Measurements from ENCODE around the gene FA2H. TPM values are rescaled to one million over a fixed set of nuclear protein-coding genes. Genes with fewer than 3 reads are reported as not detected.

Gene FA2H
- total RNA-seq, 2 experiments from 2014 or later = 0.15 TPM; not detected in 1

GRCh38 chr16:74713876-74714275 is 60.7 kb downstream of the FA2H start:
- intact Hi-C loops (cut with micrococcal nuclease) = no loop called here

GRCh38 chr16:74713325-74713724 is 61.3 kb downstream of the FA2H start:
- intact Hi-C loops (cut with micrococcal nuclease) = no loop called here
- H3K9me3 Mint-ChIP-seq = no peaks in the 10 kb centered on the region
- H3K27ac Mint-ChIP-seq = no peak overlapping the region
- H3K36me3 Mint-ChIP-seq (ENCODE audit: low read depth) = no peaks in the 10 kb centered on the region
- no peak for DNase-seq
- H3K4me3 Mint-ChIP-seq = no peak overlapping the region
- no peaks in the 10 kb centered on the region for H3K27me3 Mint-ChIP-seq (ENCODE audit: low read depth)
- CTCF ChIA-PET = interaction anchor here (0.6 to 5.7 kb wide), 3 partner anchors 14 to 279 kb away, joined by 4 to 58 read pairs (median 34); no protein-coding TSS in a partner anchor
- no peaks in the 10 kb centered on the region for H3K4me1 Mint-ChIP-seq (ENCODE audit: low read depth)

More at GRCh38 chr16:74713876-74714275, 60.7 kb downstream of the FA2H start:
- H3K27me3 Mint-ChIP-seq (ENCODE audit: low read depth) = no peaks in the 10 kb centered on the region
- H3K4me1 Mint-ChIP-seq (ENCODE audit: low read depth) = no peaks in the 10 kb centered on the region
- no peak for DNase-seq
- no peaks in the 10 kb centered on the region for H3K36me3 Mint-ChIP-seq (ENCODE audit: low read depth)
- CTCF ChIA-PET = interaction anchor here (5.7 kb wide), 1 partner anchor 149 kb away, joined by 58 read pairs; no protein-coding TSS in a partner anchor
- H3K9me3 Mint-ChIP-seq = no peaks in the 10 kb centered on the region
- no peak overlapping the region for H3K4me3 Mint-ChIP-seq
- H3K27ac Mint-ChIP-seq = no peak overlapping the region

GRCh38 chr16:74711938-74712337 is 62.7 kb downstream of the FA2H start:
- DNase-seq = no peak
- CTCF ChIA-PET = interaction anchor here (0.7 to 5.7 kb wide), 10 partner anchors 9 to 151 kb away, joined by 3 to 58 read pairs (median 4); no protein-coding TSS in a partner anchor
- Mint-ChIP-seq H3K27me3 (ENCODE audit: low read depth) (no peaks in the 10 kb centered on the region), H3K9me3 (no peaks in the 10 kb centered on the region), H3K36me3 (ENCODE audit: low read depth) (no peaks in the 10 kb centered on the region), H3K27ac (no peak overlapping the region), H3K4me3 (no peak overlapping the region), H3K4me1 (ENCODE audit: low read depth) (no peaks in the 10 kb centered on the region)
- intact Hi-C loops (cut with micrococcal nuclease) = no loop called here

- H3K27ac Mint-ChIP-seq = no peak overlapping the region
- H3K9me3 Mint-ChIP-seq = no peaks in the 10 kb centered on the region
- H3K4me1 Mint-ChIP-seq (ENCODE audit: low read depth) = no peaks in the 10 kb centered on the region
- H3K27me3 Mint-ChIP-seq (ENCODE audit: low read depth) = no peaks in the 10 kb centered on the region
- CTCF ChIA-PET = interaction anchor here (0.6 to 5.7 kb wide), 17 partner anchors 10 to 677 kb away, joined by 3 to 58 read pairs (median 5); partner anchors contain the start of genes MLKL and RFWD3
- H3K36me3 Mint-ChIP-seq (ENCODE audit: low read depth) = no peaks in the 10 kb centered on the region
- no peak overlapping the region for H3K4me3 Mint-ChIP-seq
- DNase-seq = no peak
- intact Hi-C loops (cut with micrococcal nuclease) = no loop called here
These were observed 64.2 kb downstream of the FA2H start for GRCh38 chr16:74710401-74710800.

- no peak overlapping the region for H3K27ac Mint-ChIP-seq
- intact Hi-C loops (cut with micrococcal nuclease) = loop anchor here (1.0 to 10.0 kb wide), 10 partner anchors 8 to 915 kb away; partner anchors contain the start of genes ADAT1, ZFP1 and ZNRF1
- H3K36me3 Mint-ChIP-seq (ENCODE audit: low read depth) = no peaks in the 10 kb centered on the region
- DNase-seq = peak; percentile 91
- no peaks in the 10 kb centered on the region for H3K9me3 Mint-ChIP-seq
- CTCF ChIA-PET = interaction anchor here (0.6 to 5.7 kb wide), 16 partner anchors 9 to 678 kb away, joined by 3 to 58 read pairs (median 5); partner anchors contain the start of genes MLKL and RFWD3
- H3K27me3 Mint-ChIP-seq (ENCODE audit: low read depth) = no peaks in the 10 kb centered on the region
- no peak overlapping the region for H3K4me3 Mint-ChIP-seq
- H3K4me1 Mint-ChIP-seq (ENCODE audit: low read depth) = peaks cover 5% of the 10 kb centered on the region
These were observed 65.2 kb downstream of the FA2H start for GRCh38 chr16:74709441-74709877.

- H3K4me3 Mint-ChIP-seq = peak within 1 kb of the TSS; percentile 93
- H3K9me3 Mint-ChIP-seq = no peaks in the 10 kb centered on the region
- CTCF ChIA-PET = interaction anchor here (1.0 to 3.5 kb wide), 7 partner anchors 9 to 164 kb away, joined by 3 to 22 read pairs (median 4); no protein-coding TSS in a partner anchor
- peak within 1 kb of the TSS; percentile 96 for H3K27ac Mint-ChIP-seq
- H3K4me1 Mint-ChIP-seq (ENCODE audit: low read depth) = peaks cover 61% of the 10 kb centered on the region
- H3K36me3 Mint-ChIP-seq (ENCODE audit: low read depth) = peaks cover 7% of the 10 kb centered on the region
- DNase-seq = peak; percentile 71
- no peaks in the 10 kb centered on the region for H3K27me3 Mint-ChIP-seq (ENCODE audit: low read depth)
- intact Hi-C loops (cut with micrococcal nuclease) = loop anchor here (1.0 to 10.0 kb wide), 10 partner anchors 9 to 924 kb away; partner anchors contain the start of genes ADAT1, TMEM170A, WDR59 and ZFP1
These were observed 74.0 kb downstream of the FA2H start, which contains the start of gene MLKL for GRCh38 chr16:74700438-74701225. MLKL (minus strand) TSS chr16:74700862; CDS start chr16:74695757, 5,105 bp downstream.

- H3K27me3 Mint-ChIP-seq (ENCODE audit: low read depth) = no peaks in the 10 kb centered on the region
- intact Hi-C loops (cut with micrococcal nuclease) = loop anchor here (2.0 to 10.0 kb wide), 7 partner anchors 169 to 925 kb away; partner anchors contain the start of genes ADAT1, TMEM170A, WDR59 and ZFP1
- H3K9me3 Mint-ChIP-seq = no peaks in the 10 kb centered on the region
- H3K36me3 Mint-ChIP-seq (ENCODE audit: low read depth) = peaks cover 11% of the 10 kb centered on the region
- CTCF ChIA-PET = interaction anchor here (1.1 to 3.5 kb wide), 6 partner anchors 9 to 165 kb away, joined by 3 to 22 read pairs (median 7); no protein-coding TSS in a partner anchor
- DNase-seq = peak; percentile 43
- peak overlapping the region; percentile 93 for H3K4me3 Mint-ChIP-seq
- H3K4me1 Mint-ChIP-seq (ENCODE audit: low read depth) = peaks cover 65% of the 10 kb centered on the region
- H3K27ac Mint-ChIP-seq = peak overlapping the region; percentile 96
These were observed 74.5 kb downstream of the FA2H start for GRCh38 chr16:74700116-74700437.

- H3K27me3 Mint-ChIP-seq (ENCODE audit: low read depth) = no peaks in the 10 kb centered on the region
These were observed 75.0 kb downstream of the FA2H start for GRCh38 chr16:74699666-74700065.

GRCh38 chr16:74698222-74698621 is 76.4 kb downstream of the FA2H start:
- intact Hi-C loops (cut with micrococcal nuclease) = no loop called here
- H3K27me3 Mint-ChIP-seq (ENCODE audit: low read depth) = no peaks in the 10 kb centered on the region
- CTCF ChIA-PET = interaction anchor here (0.9 to 1.6 kb wide), 4 partner anchors 10 to 165 kb away, joined by 3 to 6 read pairs (median 4); no protein-coding TSS in a partner anchor
- H3K4me1 Mint-ChIP-seq (ENCODE audit: low read depth) = peaks cover 59% of the 10 kb centered on the region
- H3K27ac Mint-ChIP-seq = peak overlapping the region; percentile 11
- no peak for DNase-seq
- H3K9me3 Mint-ChIP-seq = no peaks in the 10 kb centered on the region
- peak overlapping the region; percentile 65 for H3K4me3 Mint-ChIP-seq
- H3K36me3 Mint-ChIP-seq (ENCODE audit: low read depth) = peaks cover 16% of the 10 kb centered on the region

More at GRCh38 chr16:74699666-74700065, 75.0 kb downstream of the FA2H start:
- DNase-seq = no peak
- peak overlapping the region; percentile 41 for H3K27ac Mint-ChIP-seq
- H3K9me3 Mint-ChIP-seq = no peaks in the 10 kb centered on the region
- peaks cover 62% of the 10 kb centered on the region for H3K4me1 Mint-ChIP-seq (ENCODE audit: low read depth)
- peak overlapping the region; percentile 65 for H3K4me3 Mint-ChIP-seq
- CTCF ChIA-PET = interaction anchor here (1.0 to 3.5 kb wide), 7 partner anchors 9 to 165 kb away, joined by 3 to 22 read pairs (median 4); no protein-coding TSS in a partner anchor
- intact Hi-C loops (cut with micrococcal nuclease) = loop anchor here (2.0 to 10.0 kb wide), 7 partner anchors 169 to 925 kb away; partner anchors contain the start of genes ADAT1, TMEM170A, WDR59 and ZFP1
- H3K36me3 Mint-ChIP-seq (ENCODE audit: low read depth) = peaks cover 11% of the 10 kb centered on the region

GRCh38 chr16:74695450-74696422 is 78.9 kb downstream of the FA2H start:
- intact Hi-C loops (cut with micrococcal nuclease) = no loop called here
- peak; percentile 75 for DNase-seq
- CTCF ChIA-PET = interaction anchor here (0.7 to 2.0 kb wide), 3 partner anchors 17 to 167 kb away, joined by 3 to 5 read pairs (median 4); no protein-coding TSS in a partner anchor
- Mint-ChIP-seq H3K4me3 (peak overlapping the region; percentile 66), H3K27me3 (ENCODE audit: low read depth) (no peaks in the 10 kb centered on the region), H3K9me3 (no peaks in the 10 kb centered on the region), H3K27ac (no peak overlapping the region), H3K4me1 (ENCODE audit: low read depth) (peaks cover 47% of the 10 kb centered on the region), H3K36me3 (ENCODE audit: low read depth) (peaks cover 30% of the 10 kb centered on the region)

GRCh38 chr16:74691093-74691855 is 83.3 kb downstream of the FA2H start:
- intact Hi-C loops (cut with micrococcal nuclease) = no loop called here
- Mint-ChIP-seq H3K9me3 (no peaks in the 10 kb centered on the region), H3K36me3 (ENCODE audit: low read depth) (peaks cover 43% of the 10 kb centered on the region), H3K27me3 (ENCODE audit: low read depth) (no peaks in the 10 kb centered on the region), H3K4me3 (no peak overlapping the region), H3K27ac (no peak overlapping the region), H3K4me1 (ENCODE audit: low read depth) (peaks cover 15% of the 10 kb centered on the region)
- no peak for DNase-seq
- CTCF ChIA-PET = interaction anchor here (1.1 kb wide), 1 partner anchor 8 kb away, joined by 3 read pairs; no protein-coding TSS in a partner anchor

All from activated naive CD4-positive, alpha-beta T cell treated with anti-CD3 and anti-CD28 coated beads for 36 hours (primary cell).